Neural cell (in vitro differentiated cells): ENCODE measurements around the gene BMERB1. TPM values are rescaled to one million over a fixed set of nuclear protein-coding genes. Genes with fewer than 3 reads are reported as not detected.

Experiments
- H2AFZ ChIP-seq: fragments of 200-600, 300-800 bp; sonication (generic), shearing (Covaris generic); 2 replicates; pipeline ENCODE4 v1.6.0; 2014; ENCODE audit warnings: low read depth, mild to moderate bottlenecking, antibody characterized with exemption, low read length, moderate library complexity
- H3F3A ChIP-seq: fragments of 200-600 bp; shearing (Covaris generic); 2 replicates; pipeline ENCODE4 v1.6.1; 2016; ENCODE audit warnings: mild to moderate bottlenecking, moderate library complexity, mixed read lengths, antibody characterized with exemption, low read length; ENCODE audit not compliant: insufficient read depth, poor library complexity, severe bottlenecking
- H3K27ac ChIP-seq: fragments of 200-600, 300-800 bp; sonication (generic), shearing (Covaris generic); 2 replicates; pipeline ENCODE4 v1.5.1; 2014; ENCODE audit warnings: mild to moderate bottlenecking, low read length, moderate library complexity
- H3K27me3 ChIP-seq: fragments of 300-800, 200-600 bp; sonication (generic), shearing (Covaris generic); 2 replicates; pipeline ENCODE4 v1.6.0; 2014; ENCODE audit warnings: mild to moderate bottlenecking, low read depth, low read length, moderate library complexity; ENCODE audit not compliant: insufficient read depth
- H3K36me3 ChIP-seq: fragments of 300-800, 200-600 bp; sonication (generic), shearing (Covaris generic); 2 replicates; pipeline ENCODE4 v1.5.1; 2014; ENCODE audit warnings: mild to moderate bottlenecking, antibody characterized with exemption, low read length, moderate library complexity; ENCODE audit not compliant: insufficient read depth
- H3K4me2 ChIP-seq: fragments of 300-800, 200-600 bp; sonication (generic), shearing (Covaris generic); 2 replicates; pipeline ENCODE4 v1.6.0; 2014; ENCODE audit warnings: mild to moderate bottlenecking, low read length
- H3K4me3 ChIP-seq: fragments of 300-800, 200-600 bp; sonication (generic), shearing (Covaris generic); 2 replicates; pipeline ENCODE4 v1.5.1; 2014; ENCODE audit warnings: mild to moderate bottlenecking, low read length, moderate library complexity
- H3K79me2 ChIP-seq: fragments of 200-600 bp; shearing (Covaris generic); replicated peaks from 2 replicates; pipeline ENCODE4 v1.6.0; 2014; ENCODE audit warnings: mild to moderate bottlenecking, low read length, moderate library complexity; ENCODE audit not compliant: insufficient read depth
- H3K9ac ChIP-seq: fragments of 300-800, 200-600 bp; sonication (generic), shearing (Covaris generic); 2 replicates; pipeline ENCODE4 v1.6.1; 2016; ENCODE audit warnings: mild to moderate bottlenecking, low read length, mixed read lengths
- H3K9me2 ChIP-seq: fragments of 200-600 bp; shearing (Covaris generic); 2 replicates; pipeline ENCODE4 v1.6.1; 2016; ENCODE audit warnings: mild to moderate bottlenecking, low read length, mixed read lengths; ENCODE audit not compliant: insufficient read depth
- H3K9me3 ChIP-seq: fragments of 200-600, 300-800 bp; sonication (generic), shearing (Covaris generic); 2 replicates; pipeline ENCODE4 v1.6.1; 2016; ENCODE audit warnings: mild to moderate bottlenecking, mixed run types, low read length, moderate library complexity, mixed read lengths
- H4K20me1 ChIP-seq: fragments of 200-600 bp; shearing (Covaris generic); 2 replicates; pipeline ENCODE4 v1.6.1; 2016; ENCODE audit warnings: mild to moderate bottlenecking, mixed run types; ENCODE audit not compliant: insufficient read depth
- CTCF ChIP-seq: fragments of 450-650 bp; IDR thresholded peaks from 2 replicates; pipeline ENCODE4 v1.5.1; 2014; ENCODE audit warnings: antibody characterized with exemption, mild to moderate bottlenecking, moderate library complexity; ENCODE audit not compliant: poor library complexity, severe bottlenecking
- EP300 ChIP-seq: fragments of 450-650 bp; conservative IDR thresholded peaks from 2 replicates; pipeline ENCODE4 v1.6.1; 2014; ENCODE audit warnings: antibody characterized with exemption, mild to moderate bottlenecking, moderate library complexity; ENCODE audit not compliant: poor library complexity, severe bottlenecking
- EZH2 ChIP-seq: fragments of 200-600, 300-800 bp; shearing (Covaris generic), sonication (generic); IDR thresholded peaks from 2 replicates; pipeline ENCODE4 v1.6.1; 2014; ENCODE audit warnings: antibody characterized with exemption, low read length, borderline replicate concordance, mild to moderate bottlenecking; ENCODE audit not compliant: insufficient read depth, poor library complexity, severe bottlenecking
- MXI1 ChIP-seq: fragments of 450-650 bp; conservative IDR thresholded peaks from 2 replicates; pipeline ENCODE4 v1.6.1; 2014; ENCODE audit warnings: antibody characterized with exemption, mild to moderate bottlenecking; ENCODE audit not compliant: poor library complexity, severe bottlenecking
- POLR2AphosphoS5 ChIP-seq: IDR thresholded peaks from 2 replicates; pipeline ENCODE4 v1.6.1; 2012
- RAD21 ChIP-seq: fragments of 450-650 bp; conservative IDR thresholded peaks from 2 replicates; pipeline ENCODE4 v1.6.1; 2014; ENCODE audit warnings: antibody characterized with exemption, mild to moderate bottlenecking, moderate library complexity
- REST ChIP-seq: IDR thresholded peaks from 2 replicates; pipeline ENCODE4 v1.6.1; 2012; ENCODE audit warnings: borderline replicate concordance
- SMC3 ChIP-seq: fragments of 450-650 bp; conservative IDR thresholded peaks from 2 replicates; pipeline ENCODE4 v1.6.1; 2014; ENCODE audit warnings: antibody characterized with exemption, mild to moderate bottlenecking, moderate library complexity; ENCODE audit not compliant: poor library complexity
- TAF1 ChIP-seq: IDR thresholded peaks from 2 replicates; pipeline ENCODE4 v1.6.1; 2012; ENCODE audit warnings: low read depth
- polyA plus RNA-seq: library from polyadenylated mRNA; depleted of rRNA; stranded (reverse); fragments of >200 nt; gene quantifications from 2 replicates; pipeline ENCODE4 v1.2.3, GENCODE V29; 2014

The BMERB1 gene
- polyA plus RNA-seq, 1 donor from 2014 or later = 149 TPM

- H3K9me3 ChIP-seq = no peaks in the 10 kb centered on the region
- H3F3A ChIP-seq = no peaks in the 10 kb centered on the region
- no peak for TF ChIP-seq TAF1
- TF ChIP-seq EZH2 = no peak
- no peak for TF ChIP-seq REST
- TF ChIP-seq CTCF = no peak
- no peak for TF ChIP-seq EP300
- TF ChIP-seq MXI1 = no peak
- no peak for TF ChIP-seq POLR2AphosphoS5
- TF ChIP-seq SMC3 = no peak
- no peak for TF ChIP-seq RAD21
- no peaks in the 10 kb centered on the region for H3K36me3 ChIP-seq
- no peak overlapping the region for H3K27ac ChIP-seq
- no peak overlapping the region for H2AFZ ChIP-seq
- no peak overlapping the region for H3K4me2 ChIP-seq
- no peaks in the 10 kb centered on the region for H3K27me3 ChIP-seq
- no peak overlapping the region for H3K9ac ChIP-seq
- no peaks in the 10 kb centered on the region for H3K9me2 ChIP-seq
- H3K4me3 ChIP-seq = no peak overlapping the region
- H3K79me2 ChIP-seq = no peaks in the 10 kb centered on the region
- no peaks in the 10 kb centered on the region for H4K20me1 ChIP-seq
These were observed 12.2 kb upstream of the BMERB1 start for GRCh38 chr16:15422222-15422621.

- TF ChIP-seq EP300 (no peak), EZH2 (no peak), REST (no peak), RAD21 (no peak), POLR2AphosphoS5 (no peak), TAF1 (no peak), CTCF (no peak), SMC3 (no peak), MXI1 (no peak)
- Histone ChIP-seq H3K4me2 (no peak overlapping the region), H2AFZ (no peak overlapping the region), H3K9me3 (no peaks in the 10 kb centered on the region), H3K79me2 (no peaks in the 10 kb centered on the region), H3F3A (no peaks in the 10 kb centered on the region), H4K20me1 (no peaks in the 10 kb centered on the region), H3K27me3 (no peaks in the 10 kb centered on the region), H3K27ac (no peak overlapping the region), H3K36me3 (no peaks in the 10 kb centered on the region), H3K9ac (no peak overlapping the region), H3K4me3 (no peak overlapping the region), H3K9me2 (no peaks in the 10 kb centered on the region)
These were observed 8.5 kb upstream of the BMERB1 start for GRCh38 chr16:15425861-15426260.
